Gastroesophageal sphincter (tissue), 4 donors: ENCODE results near the gene PPFIA4. TPM values are rescaled to one million over a fixed set of nuclear protein-coding genes. Genes with fewer than 3 reads are reported as not detected.

Experiments used
- ATAC-seq: fragments of 150-250 bp; one replicate; pipeline ENCODE4 v1.9.1; 2016; ENCODE audit warnings: mild to moderate bottlenecking, moderate library complexity
- H3K27ac ChIP-seq, 4 donors: fragments of 200-600 bp; sonication (generic) in 3 of 4; 1 replicate in 3 of 4; 2 replicates in 1 of 4; pipeline ENCODE4 v1.5.1; 2016 to 2019
- H3K27me3 ChIP-seq: fragments of 200-600 bp; sonication (generic); one replicate; pipeline ENCODE4 v1.5.1; 2019
- H3K36me3 ChIP-seq, 2 donors: fragments of 200-600 bp; sonication (generic); one replicate each; pipeline ENCODE4 v1.5.1; 2019; ENCODE audit warnings: control low read depth in 1 of 2
- H3K4me1 ChIP-seq, 3 donors: fragments of 200-600 bp; sonication (generic); 1 replicate in 2 of 3; 2 replicates in 1 of 3; pipeline ENCODE4 v1.5.1; 2016 to 2019; ENCODE audit warnings: control low read depth in 2 of 3
- H3K4me3 ChIP-seq, 2 donors: fragments of 200-600 bp; sonication (generic); one replicate each; pipeline ENCODE4 v1.5.1; 2019; ENCODE audit warnings: mild to moderate bottlenecking in 1 of 2, moderate library complexity in 1 of 2
- H3K9me3 ChIP-seq, 3 donors: fragments of 200-600 bp; sonication (generic); one replicate each; pipeline ENCODE4 v1.5.1; 2017 to 2019; ENCODE audit warnings: control low read depth in 2 of 3
- CTCF ChIP-seq, 4 experiments: fragments of 200-600 bp in 2 of 4; fragments of 450-650 bp in 2 of 4; sonication (generic) in 1 of 4; IDR thresholded peaks; one replicate each; pipeline ENCODE4 v1.5.1; 2017 to 2019; ENCODE audit warnings: antibody characterized with exemption in 4 of 4, mild to moderate bottlenecking in 2 of 4, moderate library complexity in 2 of 4
- EP300 ChIP-seq: sonication (generic); formaldehyde crosslinking; IDR thresholded peaks from one replicate; pipeline ENCODE4 v1.6.1; 2017; ENCODE audit warnings: antibody characterized with exemption, mild to moderate bottlenecking
- POLR2A ChIP-seq, 2 donors: fragments of 450-650 bp; IDR thresholded peaks; one replicate each; pipeline ENCODE4 v1.6.1; 2017; ENCODE audit warnings: antibody characterized with exemption in 2 of 2, mild to moderate bottlenecking in 2 of 2, moderate library complexity in 1 of 2
- POLR2AphosphoS5 ChIP-seq: sonication (generic); formaldehyde crosslinking; IDR thresholded peaks from one replicate; pipeline ENCODE4 v1.6.1; 2017; ENCODE audit warnings: antibody characterized with exemption
- WGBS, 2 donors: methylation state at CpG; one replicate each; pipeline ENCODE4 v1.1.5; 2018; ENCODE audit warnings: low coverage in 1 of 2; 5-methylcytosine and 5-hydroxymethylcytosine counted together
- total RNA-seq, 4 donors: library from RNA; depleted of rRNA; stranded (reverse); fragments of >200 nt; gene quantifications; one replicate each; pipeline ENCODE4 v1.1.0, GENCODE V29; 2016

Gene PPFIA4
- total RNA-seq, 4 donors from 2014 or later, result 0.81 to 10.5 (median 1.7) TPM

GRCh38 chr1:203054184-203054583 lies 27.9 kb downstream of the PPFIA4 start:
- no peak for TF ChIP-seq CTCF (IDR thresholded peaks at IDR 0.05)
- no peak for TF ChIP-seq POLR2A (IDR thresholded peaks at IDR 0.05)
- TF ChIP-seq POLR2AphosphoS5, result no peak
- TF ChIP-seq EP300, result no peak
- 20% methylated on average over 1 of the region's 1 CpG; no CpG with 5 or more reads in 1 of the 2 donors for whole genome bisulfite sequencing, 2 donors
- Histone ChIP-seq H3K4me1 (no peaks in the 10 kb centered on the region), H3K4me3 (no peak overlapping the region), H3K36me3 (peaks cover 0 to 20% of the 10 kb centered on the region in 2 donors), H3K27me3 (no peaks in the 10 kb centered on the region), H3K9me3 (no peaks in the 10 kb centered on the region), H3K27ac (no peak overlapping the region)
- ATAC-seq, result no peak

GRCh38 chr1:203054642-203055041 lies 28.4 kb downstream of the PPFIA4 start:
- Histone ChIP-seq H3K4me3 (no peak overlapping the region), H3K27me3 (no peaks in the 10 kb centered on the region), H3K27ac (no peak overlapping the region), H3K4me1 (no peaks in the 10 kb centered on the region), H3K9me3 (no peaks in the 10 kb centered on the region), H3K36me3 (peaks cover 0 to 25% of the 10 kb centered on the region in 2 donors)
- no peak for ATAC-seq
- no peak for TF ChIP-seq CTCF (IDR thresholded peaks at IDR 0.05)
- TF ChIP-seq POLR2AphosphoS5, result no peak
- no peak for TF ChIP-seq POLR2A (IDR thresholded peaks at IDR 0.05)
- TF ChIP-seq EP300, result no peak
- WGBS, 2 donors, result 84% methylated on average over 5 of the region's 5 CpGs

GRCh38 chr1:203055161-203055799 lies 29.0 kb downstream of the PPFIA4 start:
- H3K36me3 ChIP-seq, result peaks cover 0 to 26% of the 10 kb centered on the region in 2 donors
- TF ChIP-seq POLR2AphosphoS5 (no peak), EP300 (no peak), CTCF (IDR thresholded peaks at IDR 0.05) (no peak), POLR2A (IDR thresholded peaks at IDR 0.05) (no peak)
- no peak overlapping the region for H3K4me3 ChIP-seq
- H3K4me1 ChIP-seq, result no peaks in the 10 kb centered on the region
- no peaks in the 10 kb centered on the region for H3K9me3 ChIP-seq
- no peak overlapping the region for H3K27ac ChIP-seq
- ATAC-seq, result no peak
- WGBS, 2 donors, result 66 to 100% methylated on average over 2 to 3 of the region's 24 CpGs
- H3K27me3 ChIP-seq, result no peaks in the 10 kb centered on the region

DNA sequence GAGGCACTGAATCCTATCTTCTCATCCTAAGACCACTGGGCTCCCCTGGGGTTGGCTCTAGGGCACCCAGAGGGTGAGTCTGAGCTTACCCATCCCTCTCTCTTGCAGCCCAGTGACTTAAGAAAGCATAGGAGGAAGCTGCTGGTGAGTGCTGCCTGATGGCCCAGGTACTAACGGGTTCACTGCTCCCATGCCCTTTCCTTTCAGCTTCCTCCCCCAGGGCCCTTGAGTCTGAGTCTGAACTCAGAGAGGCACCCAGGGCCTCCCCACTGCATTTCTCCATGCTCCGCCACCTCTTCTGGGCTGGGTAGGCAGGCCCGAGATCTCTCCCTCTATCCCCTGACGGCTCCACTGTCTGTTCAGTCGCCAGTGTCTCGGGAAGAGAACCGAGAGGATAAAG lies 29.7 kb downstream of the PPFIA4 start:
- TF ChIP-seq POLR2A (IDR thresholded peaks at IDR 0.05) (no peak), EP300 (no peak), CTCF (IDR thresholded peaks at IDR 0.05) (no peak), POLR2AphosphoS5 (no peak)
- no CpG with 5 or more reads among the region's 7 CpGs for WGBS, 2 donors
- Histone ChIP-seq H3K9me3 (no peaks in the 10 kb centered on the region), H3K27ac (no peak overlapping the region), H3K4me3 (no peak overlapping the region), H3K4me1 (no peaks in the 10 kb centered on the region), H3K36me3 (peaks cover 0 to 26% of the 10 kb centered on the region in 2 donors), H3K27me3 (no peaks in the 10 kb centered on the region)
- ATAC-seq, result no peak

DNA sequence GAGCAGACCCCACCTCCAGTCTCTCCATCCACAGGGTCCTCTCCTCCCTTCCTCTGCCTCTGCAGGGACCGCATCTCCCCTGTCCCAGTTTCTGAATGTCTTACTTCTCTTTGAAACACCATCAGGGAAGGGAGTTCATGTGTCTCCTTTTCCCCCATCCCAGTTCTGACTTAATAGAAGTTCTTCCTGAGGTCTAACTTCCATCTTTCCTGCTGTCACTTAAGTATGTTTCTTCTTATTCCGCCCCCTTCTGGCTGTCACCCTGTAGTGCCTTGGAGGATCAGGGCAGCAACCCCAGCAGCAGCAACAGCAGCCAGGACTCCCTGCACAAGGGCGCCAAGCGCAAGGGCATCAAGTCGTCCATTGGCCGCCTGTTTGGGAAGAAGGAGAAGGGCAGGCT lies 30.2 kb downstream of the PPFIA4 start:
- Histone ChIP-seq H3K4me3 (no peak overlapping the region), H3K27ac (no peak overlapping the region), H3K4me1 (no peaks in the 10 kb centered on the region), H3K36me3 (peaks cover 0 to 26% of the 10 kb centered on the region in 2 donors), H3K9me3 (no peaks in the 10 kb centered on the region), H3K27me3 (no peaks in the 10 kb centered on the region)
- TF ChIP-seq POLR2AphosphoS5 (no peak), POLR2A (IDR thresholded peaks at IDR 0.05) (no peak), EP300 (no peak), CTCF (IDR thresholded peaks at IDR 0.05) (no peak)
- ATAC-seq, result no peak
- 100% methylated on average over 1 of the region's 6 CpGs; no CpG with 5 or more reads in 1 of the 2 donors for WGBS, 2 donors
